ENCODE data around the gene COX4I1. TPM values are rescaled to one million over a fixed set of nuclear protein-coding genes. Genes with fewer than 3 reads are reported as not detected.

COX4I1 gene
- total and polyA plus RNA-seq, 10 of the 15 experiments (the other 5 are each of a cell fraction or from before 2014, with no cell fraction given) = 480 to 1,889 (median 872) TPM

DNA sequence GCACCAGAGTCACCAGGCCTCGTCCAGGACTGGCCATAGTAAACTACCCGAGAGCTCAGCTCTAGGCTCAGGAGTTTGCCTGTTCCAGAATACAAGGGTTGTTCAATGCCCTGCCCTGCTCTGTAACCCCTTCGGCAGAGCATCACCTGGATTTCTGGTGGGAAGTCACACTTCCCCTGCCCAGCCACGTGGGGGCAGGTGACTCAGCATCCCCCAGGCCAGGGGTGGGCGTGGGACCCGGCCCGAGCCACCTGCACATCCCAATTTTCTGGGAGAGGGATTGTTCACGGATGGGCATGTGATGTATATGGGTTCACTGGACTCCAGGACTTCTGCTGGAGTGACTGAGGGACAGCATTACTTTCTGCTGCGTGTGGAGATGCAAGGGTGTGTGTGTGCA, 25.8 kb downstream of the COX4I1 start:
- in situ Hi-C loops (cut with MboI) = no loop called here
- CTCF ChIA-PET = interaction anchor here (1.0 to 9.6 kb wide), 5 partner anchors 9 to 190 kb away, joined by 3 to 345 read pairs (median 295); partner anchors contain the start of gene IRF8
- 47% methylated on average over 9 of the region's 9 CpGs for WGBS (ENCODE audit: insufficient coverage, insufficient replicate concordance, low lambda C conversion rate, missing lambda C conversion rate)
- DNase-seq (ENCODE audit: low read depth, low spot score) = no peak
- ATAC-seq = peak; percentile 16; the same call in 2 of the 3 replicates
- no peaks in the 10 kb centered on the region for H4K20me1 ChIP-seq (ENCODE audit: control insufficient read depth, insufficient read depth)
- no peak for FAIRE-seq
- H3K9ac ChIP-seq (ENCODE audit: control insufficient read depth, insufficient read depth, low read length) = no peak overlapping the region
- no TSS peak for BruUV-seq (replicated peaks)
- H3K4me1 ChIP-seq (ENCODE audit: control insufficient read depth, insufficient read depth, low read length) = peaks cover 21% of the 10 kb centered on the region
- H3K27me3 ChIP-seq (replicated peaks in 1 of 2; ENCODE audit: control insufficient read depth in 2 of 2, insufficient read depth in 2 of 2, low read length in 1 of 2) = no peaks in the 10 kb centered on the region
- RAD21 ChIA-PET (ENCODE audit: unreplicated experiment) = interaction anchor here (1.0 to 9.6 kb wide), 2 partner anchors 73 to 164 kb away, joined by 3 to 211 read pairs; partner anchors contain the start of gene IRF8
- POLR2A ChIA-PET = interaction anchor here (1.0 kb wide), 1 partner anchor 77 kb away, joined by 7 read pairs; no protein-coding TSS in a partner anchor
- no peak overlapping the region for H2AFZ ChIP-seq (ENCODE audit: control insufficient read depth, low read depth, low read length)
- no peak overlapping the region for H3K27ac ChIP-seq (ENCODE audit: control insufficient read depth, insufficient read depth)
- H3K4me2 ChIP-seq (ENCODE audit: control insufficient read depth, insufficient read depth) = no peak overlapping the region
- no peak overlapping the region for H3K4me3 ChIP-seq
- SMC1A ChIA-PET (ENCODE audit: uncharacterized antibody, unreplicated experiment) = interaction anchor here (1.3 to 8.3 kb wide), 3 partner anchors 72 to 191 kb away, joined by 6 to 229 read pairs (median 187); partner anchors contain the start of gene IRF8
- H3K79me2 ChIP-seq (ENCODE audit: control insufficient read depth, insufficient read depth, low read length) = no peaks in the 10 kb centered on the region
- H3K9me3 ChIP-seq (replicated peaks; ENCODE audit: control insufficient read depth, insufficient read depth, low read length) = no peaks in the 10 kb centered on the region
- H3K36me3 ChIP-seq (ENCODE audit: control insufficient read depth in 2 of 2, insufficient read depth in 2 of 2, low read length in 1 of 2) = no peaks in the 10 kb centered on the region
- TF ChIP-seq RBBP5 (conservative IDR thresholded peaks at IDR 0.05) = no peak
- TF ChIP-seq, protein P1, sequence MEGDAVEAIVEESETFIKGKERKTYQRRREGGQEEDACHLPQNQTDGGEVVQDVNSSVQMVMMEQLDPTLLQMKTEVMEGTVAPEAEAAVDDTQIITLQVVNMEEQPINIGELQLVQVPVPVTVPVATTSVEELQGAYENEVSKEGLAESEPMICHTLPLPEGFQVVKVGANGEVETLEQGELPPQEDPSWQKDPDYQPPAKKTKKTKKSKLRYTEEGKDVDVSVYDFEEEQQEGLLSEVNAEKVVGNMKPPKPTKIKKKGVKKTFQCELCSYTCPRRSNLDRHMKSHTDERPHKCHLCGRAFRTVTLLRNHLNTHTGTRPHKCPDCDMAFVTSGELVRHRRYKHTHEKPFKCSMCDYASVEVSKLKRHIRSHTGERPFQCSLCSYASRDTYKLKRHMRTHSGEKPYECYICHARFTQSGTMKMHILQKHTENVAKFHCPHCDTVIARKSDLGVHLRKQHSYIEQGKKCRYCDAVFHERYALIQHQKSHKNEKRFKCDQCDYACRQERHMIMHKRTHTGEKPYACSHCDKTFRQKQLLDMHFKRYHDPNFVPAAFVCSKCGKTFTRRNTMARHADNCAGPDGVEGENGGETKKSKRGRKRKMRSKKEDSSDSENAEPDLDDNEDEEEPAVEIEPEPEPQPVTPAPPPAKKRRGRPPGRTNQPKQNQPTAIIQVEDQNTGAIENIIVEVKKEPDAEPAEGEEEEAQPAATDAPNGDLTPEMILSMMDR (IDR thresholded peaks at IDR 0.05 in 2 of 3, conservative IDR thresholded peaks at IDR 0.05 in 1 of 3; ENCODE audit: control insufficient read depth in 2 of 3, extremely low read depth in 1 of 3, insufficient read depth in 1 of 3, low read depth in 3 of 3, low read length in 3 of 3) = peak; percentile 23 to 29 (median 26); a peak in 4 of 6 replicates
- TF ChIP-seq SMC3 (IDR thresholded peaks at IDR 0.05; ENCODE audit: borderline replicate concordance, low read length) = peak; percentile 22; the same call in 1 of the 2 replicates
- intact Hi-C loops (cut with micrococcal nuclease; ENCODE audit: unreplicated experiment) = no loop called here

Data from GM12878 (cell line).